HG03103 (cell line): ENCODE data around the gene FOXO4.

ENCODE experiments used
- ATAC-seq: cut with Tn5 transposase; IDR thresholded peaks from one replicate; pipeline ENCODE4 v1.9.1; 2021; ENCODE audit warnings: low read depth; ENCODE audit not compliant: unreplicated experiment

The FOXO4 gene

GRCh38 chrX:71098951-71099506, 3.4 kb downstream of the FOXO4 start:
- ATAC-seq: no peak

- ATAC-seq: no peak
These were observed 4.1 kb downstream of the FOXO4 start for GRCh38 chrX:71099736-71100135.

GRCh38 chrX:71100581-71101505, 5.2 kb downstream of the FOXO4 start:
- no peak for ATAC-seq

GRCh38 chrX:71102292-71102691, 6.6 kb downstream of the FOXO4 start:
- no peak for ATAC-seq

- no peak for ATAC-seq
These were observed 7.7 kb downstream of the FOXO4 start for GRCh38 chrX:71103110-71103983.

- ATAC-seq: no peak
These were observed 10.0 kb downstream of the FOXO4 start for GRCh38 chrX:71105628-71106027.

GRCh38 chrX:71106427-71106826, 10.8 kb downstream of the FOXO4 start, which contains the start of gene CXorf65:
TSS of gene CXorf65 (minus strand) at chrX:71106740. CDS start at chrX:71106556, 184 bp downstream.
- no peak for ATAC-seq

GRCh38 chrX:71107245-71107644, 11.6 kb downstream of the FOXO4 start:
- ATAC-seq: no peak

- ATAC-seq: no peak
These were observed 12.2 kb downstream of the FOXO4 start for GRCh38 chrX:71107762-71108360.

GRCh38 chrX:71109051-71109450, 13.4 kb downstream of the FOXO4 start:
- no peak for ATAC-seq

GRCh38 chrX:71111141-71111843, 15.6 kb downstream of the FOXO4 start, which contains the start of gene IL2RG:
TSS of gene IL2RG (minus strand) at chrX:71111577. CDS start at chrX:71111539, 38 bp downstream.
- ATAC-seq: peak; percentile 89

- no peak for ATAC-seq
These were observed 16.3 kb downstream of the FOXO4 start for GRCh38 chrX:71111921-71112431.

- no peak for ATAC-seq
These were observed 21.7 kb downstream of the FOXO4 start for GRCh38 chrX:71117358-71117757.

- peak; percentile 82 for ATAC-seq
These were observed 22.7 kb downstream of the FOXO4 start, which contains the start of gene MED12 for GRCh38 chrX:71118032-71118984. TSS of gene MED12 (plus strand) at chrX:71118596. CDS start at chrX:71118755, 159 bp downstream.

GRCh38 chrX:71118985-71119535, 23.4 kb downstream of the FOXO4 start:
- no peak for ATAC-seq

- no peak for ATAC-seq
These were observed 32.6 kb downstream of the FOXO4 start for GRCh38 chrX:71128166-71128833.

GRCh38 chrX:71128915-71129765, 33.5 kb downstream of the FOXO4 start:
- no peak for ATAC-seq
